Kidney epithelial cell (primary cell): ENCODE data around the gene TLK1. TPM values are rescaled to one million over a fixed set of nuclear protein-coding genes. Genes with fewer than 3 reads are reported as not detected.

Experiments
- DNase-seq: peaks from one replicate; pipeline ENCODE4 v3.0.0-alpha.2; 2010; ENCODE audit warnings: low read depth
- H3K27me3 ChIP-seq: 2 replicates; pipeline ENCODE4 v1.6.0; 2011; ENCODE audit warnings: low read length; ENCODE audit not compliant: control insufficient read depth, insufficient read depth
- H3K36me3 ChIP-seq: 2 replicates; pipeline ENCODE4 v1.5.1; 2011; ENCODE audit warnings: low read length; ENCODE audit not compliant: control insufficient read depth, insufficient read depth
- H3K4me3 ChIP-seq: 2 replicates; pipeline ENCODE4 v1.5.1; 2011; ENCODE audit warnings: low read depth, mild to moderate bottlenecking, control low read depth, low read length
- CTCF ChIP-seq: IDR thresholded peaks from 2 replicates; pipeline ENCODE4 v1.5.1; 2011; ENCODE audit warnings: mild to moderate bottlenecking, moderate library complexity, low read length, control low read depth, inconsistent platforms; ENCODE audit not compliant: insufficient read depth, poor library complexity, severe bottlenecking
- total RNA-seq: library from RNA; depleted of rRNA; stranded (reverse); fragments of >200 nt; gene quantifications from 2 replicates; pipeline ENCODE4 v1.2.3, GENCODE V29; 2015

TLK1 gene
- 19.9 and 24.4 TPM in 2 replicates for total RNA-seq

- no peaks in the 10 kb centered on the region for H3K27me3 ChIP-seq
- DNase-seq, result no peak
- TF ChIP-seq CTCF, result no peak
- no peaks in the 10 kb centered on the region for H3K36me3 ChIP-seq
- H3K4me3 ChIP-seq, result peak within 1 kb of the TSS; percentile 97
These were observed at the start of gene TLK1 for GRCh38 chr2:171160119-171160955. TLK1 (minus strand) TSS chr2:171160893; CDS start chr2:171160428, 465 bp downstream.

- no peak for DNase-seq
- TF ChIP-seq CTCF, result no peak
- no peaks in the 10 kb centered on the region for H3K36me3 ChIP-seq
- H3K27me3 ChIP-seq, result no peaks in the 10 kb centered on the region
- H3K4me3 ChIP-seq, result no peak overlapping the region
These were observed 49.6 kb upstream of the TLK1 start for GRCh38 chr2:171210216-171210863.

- Histone ChIP-seq H3K36me3 (no peaks in the 10 kb centered on the region), H3K27me3 (no peaks in the 10 kb centered on the region), H3K4me3 (no peak overlapping the region)
- no peak for TF ChIP-seq CTCF
- DNase-seq, result no peak
These were observed 48.0 kb upstream of the TLK1 start for GRCh38 chr2:171208657-171209056.

- H3K4me3 ChIP-seq, result no peak overlapping the region
- H3K36me3 ChIP-seq, result no peaks in the 10 kb centered on the region
- TF ChIP-seq CTCF, result no peak
- DNase-seq, result no peak
- H3K27me3 ChIP-seq, result no peaks in the 10 kb centered on the region
These were observed 45.9 kb upstream of the TLK1 start for GRCh38 chr2:171206422-171207115.

- TF ChIP-seq CTCF, result no peak
- Histone ChIP-seq H3K36me3 (no peaks in the 10 kb centered on the region), H3K4me3 (no peak overlapping the region), H3K27me3 (no peaks in the 10 kb centered on the region)
- no peak for DNase-seq
These were observed 44.9 kb upstream of the TLK1 start for GRCh38 chr2:171205551-171205950.
